ENCODE results near the gene PDCL3. TPM values are rescaled to one million over a fixed set of nuclear protein-coding genes. Genes with fewer than 3 reads are reported as not detected.

PDCL3 gene
- total RNA-seq, 3 donors from 2014 or later (not counting 1 experiment from before 2014, with no cell fraction given), result 22.3 to 27.3 (median 24.8) TPM

DNA sequence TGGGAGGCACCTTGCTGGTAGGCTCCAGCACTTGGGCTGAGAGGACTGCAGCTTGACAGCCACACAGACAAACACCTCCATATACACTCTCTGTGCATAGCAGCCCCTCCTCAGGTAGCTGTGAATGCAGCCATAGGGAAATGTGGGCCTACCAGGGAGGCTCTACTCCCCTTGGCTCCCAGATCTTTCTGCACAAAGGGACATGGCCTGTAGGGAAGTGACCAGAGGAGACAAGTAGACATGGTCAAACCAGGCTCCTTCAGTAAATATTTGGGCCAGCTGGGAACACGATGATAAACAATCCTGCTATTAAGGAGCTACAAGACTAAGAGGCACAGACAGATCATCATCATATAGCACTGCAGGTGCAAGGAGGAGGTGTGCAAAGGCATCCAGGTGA, 35.9 kb upstream of the PDCL3 start:
- peaks cover 9% of the 10 kb centered on the region in 2 donors for H3K4me1 Mint-ChIP-seq
- H3K4me3 Mint-ChIP-seq, result no peak overlapping the region
- Histone ChIP-seq H3K27ac (ENCODE audit: low read length) (no peak overlapping the region), H3K4me1 (ENCODE audit: control insufficient read depth, insufficient read depth, low read length) (no peaks in the 10 kb centered on the region), H3K27me3 (ENCODE audit: control insufficient read depth, insufficient read depth, low read length) (no peaks in the 10 kb centered on the region), H3K9me3 (ENCODE audit: control insufficient read depth, insufficient read depth, low read length) (no peaks in the 10 kb centered on the region), H3K4me3 (ENCODE audit: low read length) (no peak overlapping the region), H3K36me3 (ENCODE audit: control insufficient read depth, insufficient read depth, low read length) (no peaks in the 10 kb centered on the region)
- no peak for TF ChIP-seq CTCF (IDR thresholded peaks at IDR 0.05)
- 29% methylated on average over 1 of the region's 1 CpG for WGBS (ENCODE audit: insufficient coverage)
- no peaks in the 10 kb centered on the region for H3K36me3 Mint-ChIP-seq
- no peaks in the 10 kb centered on the region for H3K9me3 Mint-ChIP-seq
- ATAC-seq, result no peak
- H3K27me3 Mint-ChIP-seq (ENCODE audit: low read depth in 2 of 2), result no peaks in the 10 kb centered on the region
- no peak overlapping the region for H3K27ac Mint-ChIP-seq
- intact Hi-C loops (cut with micrococcal nuclease), result no loop called here
- DNase-seq, result no peak

- Histone ChIP-seq H3K9me3 (ENCODE audit: control insufficient read depth, insufficient read depth, low read length) (no peaks in the 10 kb centered on the region), H3K27me3 (ENCODE audit: control insufficient read depth, insufficient read depth, low read length) (no peaks in the 10 kb centered on the region), H3K4me1 (ENCODE audit: control insufficient read depth, insufficient read depth, low read length) (no peaks in the 10 kb centered on the region), H3K36me3 (ENCODE audit: control insufficient read depth, insufficient read depth, low read length) (no peaks in the 10 kb centered on the region), H3K4me3 (ENCODE audit: low read length) (no peak overlapping the region), H3K27ac (ENCODE audit: low read length) (no peak overlapping the region)
- DNase-seq (no peak), ATAC-seq (no peak)
- intact Hi-C loops (cut with micrococcal nuclease), result no loop called here
- Mint-ChIP-seq H3K4me3 (no peak overlapping the region), H3K36me3 (no peaks in the 10 kb centered on the region), H3K27ac (no peak overlapping the region), H3K4me1 (peaks cover 9% of the 10 kb centered on the region in 2 donors), H3K27me3 (ENCODE audit: low read depth in 2 of 2) (no peaks in the 10 kb centered on the region), H3K9me3 (no peaks in the 10 kb centered on the region)
- WGBS (ENCODE audit: insufficient coverage), result 75% methylated on average over 7 of the region's 7 CpGs
- TF ChIP-seq CTCF (IDR thresholded peaks at IDR 0.05), result no peak
These were observed 35.3 kb upstream of the PDCL3 start for GRCh38 chr2:100527440-100528015.

DNA sequence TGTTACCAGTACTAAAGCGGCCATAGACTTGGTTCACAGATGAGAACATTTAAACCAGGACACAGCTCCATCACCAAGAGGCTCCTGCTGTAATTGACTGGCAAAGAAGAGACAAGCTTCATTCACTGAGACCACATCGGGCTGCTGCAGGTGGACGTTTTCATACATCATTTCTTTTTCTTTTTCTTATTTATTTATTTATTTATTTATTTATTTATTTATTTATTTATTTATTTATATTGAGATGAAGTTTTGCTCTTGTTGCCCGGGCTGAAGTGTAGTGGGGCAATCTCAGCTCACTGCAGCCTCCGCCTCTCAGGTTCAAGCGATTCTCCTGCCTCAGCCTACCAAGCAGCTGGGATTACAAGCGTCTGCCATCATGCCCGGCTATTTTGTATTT, 33.6 kb upstream of the PDCL3 start:
- H3K9me3 Mint-ChIP-seq, result no peaks in the 10 kb centered on the region

More for the DNA sequence above, 33.6 kb upstream of the PDCL3 start:
- Histone ChIP-seq H3K4me3 (ENCODE audit: low read length) (no peak overlapping the region), H3K9me3 (ENCODE audit: control insufficient read depth, insufficient read depth, low read length) (no peaks in the 10 kb centered on the region), H3K27me3 (ENCODE audit: control insufficient read depth, insufficient read depth, low read length) (no peaks in the 10 kb centered on the region), H3K36me3 (ENCODE audit: control insufficient read depth, insufficient read depth, low read length) (no peaks in the 10 kb centered on the region), H3K27ac (ENCODE audit: low read length) (no peak overlapping the region), H3K4me1 (ENCODE audit: control insufficient read depth, insufficient read depth, low read length) (no peaks in the 10 kb centered on the region)
- Mint-ChIP-seq H3K4me1 (peaks cover 9% of the 10 kb centered on the region in 2 donors), H3K4me3 (no peak overlapping the region), H3K27ac (no peak overlapping the region), H3K36me3 (no peaks in the 10 kb centered on the region), H3K27me3 (ENCODE audit: low read depth in 2 of 2) (peaks cover 7 to 11% of the 10 kb centered on the region in 2 donors)
- intact Hi-C loops (cut with micrococcal nuclease), result no loop called here
- 90% methylated on average over 6 of the region's 8 CpGs for WGBS (ENCODE audit: insufficient coverage)
- no peak for DNase-seq
- no peak for ATAC-seq
- TF ChIP-seq CTCF (IDR thresholded peaks at IDR 0.05), result no peak
